Pulmonary artery endothelial cell (primary cell): ENCODE data around the gene KCNG3. TPM values are rescaled to one million over a fixed set of nuclear protein-coding genes. Genes with fewer than 3 reads are reported as not detected.

Experiments
- DNase-seq: peaks from one replicate; pipeline ENCODE4 v3.0.0-alpha.2; 2011; ENCODE audit warnings: low read depth, low spot score
- total RNA-seq: library from RNA; depleted of rRNA; stranded (reverse); fragments of >200 nt; gene quantifications from 2 replicates; pipeline ENCODE4 v1.2.3, GENCODE V29; 2014

KCNG3 gene, protein sequence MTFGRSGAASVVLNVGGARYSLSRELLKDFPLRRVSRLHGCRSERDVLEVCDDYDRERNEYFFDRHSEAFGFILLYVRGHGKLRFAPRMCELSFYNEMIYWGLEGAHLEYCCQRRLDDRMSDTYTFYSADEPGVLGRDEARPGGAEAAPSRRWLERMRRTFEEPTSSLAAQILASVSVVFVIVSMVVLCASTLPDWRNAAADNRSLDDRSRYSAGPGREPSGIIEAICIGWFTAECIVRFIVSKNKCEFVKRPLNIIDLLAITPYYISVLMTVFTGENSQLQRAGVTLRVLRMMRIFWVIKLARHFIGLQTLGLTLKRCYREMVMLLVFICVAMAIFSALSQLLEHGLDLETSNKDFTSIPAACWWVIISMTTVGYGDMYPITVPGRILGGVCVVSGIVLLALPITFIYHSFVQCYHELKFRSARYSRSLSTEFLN
- total RNA-seq: 0.07 TPM in 1 of 2 replicates, not detected in the other

GRCh38 chr2:42493468-42494354, at the start of gene KCNG3:
Gene KCNG3, minus strand, starts transcription at chr2:42493982. Its CDS starts 481 bp downstream, at chr2:42493501.
- DNase-seq: no peak

DNA sequence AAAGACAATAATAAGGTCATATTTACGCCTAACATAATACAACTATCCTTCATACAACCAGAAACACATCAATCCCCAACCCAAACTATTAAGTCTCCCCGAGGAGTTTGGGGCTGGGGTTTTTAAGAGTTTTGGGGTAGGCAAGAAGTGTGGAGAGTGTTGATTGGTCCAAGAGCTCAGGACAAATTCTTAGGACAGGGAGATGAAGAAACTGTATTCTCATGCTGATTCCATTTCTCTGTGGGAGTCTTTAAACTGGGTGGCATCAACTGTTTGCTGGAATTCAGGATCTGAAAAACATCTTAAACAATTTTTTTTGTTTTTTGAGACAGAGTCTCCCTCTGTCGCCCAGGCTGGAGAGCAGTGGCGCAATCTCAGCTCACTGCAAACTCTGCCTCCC, 49.1 kb upstream of the KCNG3 start:
- DNase-seq: no peak

- DNase-seq: no peak
Measured at GRCh38 chr2:42537493-42537892, 43.7 kb upstream of the KCNG3 start.

DNA sequence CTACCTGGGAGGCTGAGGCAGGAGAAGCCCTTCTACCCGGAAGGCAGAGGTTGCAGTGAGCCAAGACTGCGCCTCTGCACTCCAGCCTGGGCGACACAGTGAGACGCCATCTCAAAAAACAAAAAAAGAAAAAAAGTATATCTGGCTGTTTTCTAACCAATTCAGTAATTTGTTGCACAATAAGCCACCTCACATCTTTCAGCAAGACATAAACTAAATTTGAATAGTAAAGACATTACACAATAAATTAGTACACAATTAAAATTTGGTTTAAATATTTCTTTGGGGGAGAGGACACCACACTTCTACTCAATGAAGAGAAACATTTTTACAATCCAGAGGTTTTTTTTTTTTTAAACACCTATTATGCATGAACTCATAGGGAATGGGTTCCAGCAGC, 38.6 kb upstream of the KCNG3 start:
- no peak for DNase-seq

- DNase-seq: no peak
Measured at GRCh38 chr2:42523341-42523740, 29.6 kb upstream of the KCNG3 start.

DNA sequence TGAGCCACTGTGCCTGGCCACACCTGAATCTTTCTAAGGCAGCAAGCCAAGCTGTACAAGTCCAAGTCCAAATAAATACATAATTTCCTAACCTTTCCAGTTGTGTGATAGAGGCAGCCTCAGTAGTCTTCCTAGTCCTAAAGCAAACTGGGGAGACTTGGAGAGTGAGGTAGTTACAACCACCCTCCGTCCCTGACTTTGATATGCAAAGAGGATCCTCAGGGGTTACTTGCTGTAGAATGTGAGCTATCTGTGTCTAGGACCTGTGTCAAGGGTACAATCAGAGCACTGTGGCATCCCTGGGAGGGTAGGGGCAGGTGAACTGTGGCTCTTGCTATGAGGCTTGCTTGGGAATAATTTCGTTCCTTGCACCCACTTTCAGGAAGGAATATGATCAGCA, 28.3 kb upstream of the KCNG3 start:
- no peak for DNase-seq

DNA sequence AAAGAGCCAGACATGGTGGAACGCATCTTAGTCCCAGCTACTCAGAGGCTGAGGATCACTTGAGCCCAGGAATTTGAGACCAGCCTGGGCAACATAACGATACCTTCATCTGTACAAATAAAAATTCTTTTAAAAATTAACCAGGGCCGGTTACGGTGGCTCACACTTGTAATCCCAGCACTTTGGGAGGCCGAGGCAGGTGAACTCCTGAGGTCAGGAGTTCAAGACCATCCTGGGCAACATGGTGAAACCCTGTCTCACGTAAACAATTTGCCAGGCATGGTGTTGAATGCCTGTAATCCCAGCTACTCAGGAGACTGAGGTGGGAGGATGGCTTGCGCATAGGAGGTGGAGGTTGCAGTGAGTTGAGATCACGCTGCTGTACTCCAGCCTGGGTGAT, 25.8 kb upstream of the KCNG3 start:
- DNase-seq: no peak

DNA sequence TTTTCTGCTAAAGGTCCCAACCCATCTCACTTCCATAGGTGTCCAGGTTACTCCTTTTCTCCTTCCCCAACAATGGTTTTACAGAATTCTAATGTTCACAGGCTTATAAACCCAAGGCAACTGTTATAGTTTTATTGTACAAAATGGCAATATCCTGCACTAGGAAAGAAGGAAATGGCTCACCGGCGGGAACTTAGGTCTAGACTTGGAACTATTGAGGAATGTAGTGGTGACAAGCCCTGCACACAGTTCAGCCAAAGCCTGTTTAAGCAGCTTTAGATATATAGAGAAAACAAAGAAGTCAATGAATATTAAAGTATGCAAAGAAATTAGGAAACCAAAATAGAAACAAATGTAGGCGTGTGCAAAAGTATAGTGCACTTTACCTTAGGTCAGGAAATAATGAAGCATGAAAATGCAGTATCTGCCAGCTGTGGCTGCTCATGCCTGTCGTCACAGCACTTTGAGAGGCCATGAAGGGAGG, 22.7 kb upstream of the KCNG3 start:
- no peak for DNase-seq

- no peak for DNase-seq
Measured at GRCh38 chr2:42513252-42513918, 19.6 kb upstream of the KCNG3 start.

DNA sequence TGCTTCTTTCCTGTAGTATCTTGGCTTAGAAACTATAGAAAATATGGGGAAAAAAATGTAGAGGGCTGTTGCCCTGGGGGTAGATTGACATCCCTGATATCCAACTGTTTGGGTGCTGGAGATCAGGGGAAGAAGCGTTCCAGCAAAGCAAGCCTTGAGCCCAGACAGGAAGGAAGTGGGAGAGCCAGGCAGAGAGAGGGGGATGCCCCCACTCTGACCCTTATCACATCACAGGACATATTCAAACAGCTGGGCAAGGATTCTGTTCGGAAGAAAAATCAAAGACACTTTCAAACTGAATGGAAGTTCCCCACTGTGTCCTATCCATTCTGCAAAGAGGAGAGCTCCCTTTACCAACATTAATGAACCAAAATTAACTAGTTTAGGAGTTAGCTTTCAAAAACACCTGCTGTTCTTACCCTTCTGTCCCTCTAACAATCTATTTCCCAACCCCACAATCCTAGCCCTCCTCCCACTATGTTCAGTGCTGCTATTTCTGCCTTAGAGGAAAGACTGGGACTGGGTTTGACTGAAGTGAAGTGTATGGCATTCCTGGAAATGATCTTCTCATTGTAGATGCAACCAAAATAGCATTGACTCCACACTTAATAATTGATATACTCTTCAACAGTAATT, 16.9 kb upstream of the KCNG3 start:
- no peak for DNase-seq

- DNase-seq: no peak
Measured at GRCh38 chr2:42510191-42510590, 16.4 kb upstream of the KCNG3 start.

DNA sequence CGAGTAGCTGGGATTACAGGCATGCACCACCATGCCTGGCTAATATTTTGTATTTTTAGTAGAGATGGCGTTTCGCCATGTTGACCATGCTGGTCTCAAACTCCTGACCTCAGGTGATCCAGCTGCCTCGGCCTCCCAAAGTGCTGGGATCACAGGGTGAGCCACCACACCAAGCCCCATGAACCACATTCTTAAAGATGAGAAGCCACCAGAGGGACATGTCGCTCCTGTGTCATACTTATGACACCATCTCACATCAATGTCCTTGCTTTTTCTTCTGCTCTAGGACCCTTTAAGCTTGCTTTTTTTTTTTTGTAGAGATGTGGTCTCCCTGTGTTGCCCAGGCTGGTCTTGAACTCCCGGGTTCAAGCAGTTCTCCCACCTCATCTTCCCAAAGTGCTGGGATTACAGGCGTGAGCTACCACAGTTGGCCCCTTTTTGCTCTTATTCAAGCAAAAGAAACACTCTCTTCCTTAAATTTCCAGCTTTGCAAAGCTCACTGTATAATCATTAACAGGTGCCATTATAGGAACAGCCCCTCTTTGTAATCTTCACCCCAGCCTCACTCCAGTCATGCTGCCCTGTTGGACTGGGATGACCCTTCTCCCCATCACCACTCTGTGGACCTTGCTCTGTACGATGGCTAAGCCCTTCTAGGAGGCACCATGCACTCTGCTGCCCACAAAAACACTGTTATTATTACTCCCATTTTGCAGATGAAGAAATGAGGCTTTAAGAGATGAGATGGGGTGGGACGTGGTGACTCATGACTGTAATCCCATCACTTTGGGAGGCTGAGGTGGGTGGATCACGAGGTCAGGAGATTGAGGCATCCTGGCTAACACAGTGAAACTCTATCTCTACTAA, 10.8 kb upstream of the KCNG3 start:
- DNase-seq: no peak

GRCh38 chr2:42503291-42503690, 9.5 kb upstream of the KCNG3 start:
- DNase-seq: no peak

DNA sequence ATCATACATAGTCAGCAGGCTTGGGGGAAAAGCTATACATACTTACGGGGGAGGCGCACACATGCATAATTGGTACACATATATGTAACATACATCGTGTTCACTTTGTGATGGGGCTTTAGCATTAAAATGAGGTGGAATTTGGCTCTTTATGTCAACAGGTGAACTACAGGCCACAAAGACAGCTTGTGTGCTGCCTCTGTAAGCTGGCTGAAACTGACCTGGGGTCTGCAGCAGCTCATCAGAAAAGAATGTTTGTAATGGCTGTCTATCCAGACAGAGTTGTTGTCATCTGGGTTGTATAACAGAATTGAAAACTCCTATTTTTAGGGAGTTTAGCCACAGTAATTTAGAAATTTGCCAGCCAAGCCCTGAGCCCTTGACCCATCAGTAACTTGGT, 4.7 kb upstream of the KCNG3 start:
- no peak for DNase-seq

DNA sequence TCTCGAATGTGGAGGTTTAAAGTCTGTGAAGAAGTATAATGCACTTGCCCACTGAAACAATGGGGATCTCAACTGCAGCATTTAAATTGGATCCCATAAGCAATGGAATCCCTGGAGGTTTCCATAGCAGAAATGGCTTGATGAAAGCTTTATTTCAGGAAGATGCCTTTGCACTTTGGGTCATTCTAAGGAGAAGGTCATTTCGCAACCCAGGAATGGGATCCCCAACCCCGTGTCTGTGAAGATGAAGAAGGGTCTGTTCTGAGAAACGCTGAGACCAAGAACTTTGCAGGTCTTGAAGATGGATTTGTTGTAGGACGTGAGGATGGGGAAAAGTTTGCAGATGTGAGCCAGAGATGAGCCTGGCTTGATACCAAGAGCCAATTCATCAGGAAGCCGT, 1.8 kb upstream of the KCNG3 start:
- no peak for DNase-seq

DNA sequence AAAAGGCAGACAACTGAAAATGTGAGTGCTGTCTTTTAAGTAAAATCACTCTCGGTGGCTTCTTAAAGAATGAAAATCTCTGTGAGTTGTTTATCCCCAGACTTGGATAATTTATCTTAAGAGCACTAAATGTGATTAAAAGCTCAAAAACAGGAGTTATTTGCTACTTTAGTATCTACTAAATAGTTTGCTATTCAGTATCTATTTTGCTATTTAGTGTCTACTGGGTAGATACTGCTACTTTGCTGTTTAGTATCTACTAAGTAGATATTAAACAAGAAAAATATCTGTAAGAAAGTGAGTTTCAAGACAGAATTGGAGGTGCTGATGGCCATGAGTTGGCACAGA, 1.4 kb upstream of the KCNG3 start:
- DNase-seq: no peak

DNA sequence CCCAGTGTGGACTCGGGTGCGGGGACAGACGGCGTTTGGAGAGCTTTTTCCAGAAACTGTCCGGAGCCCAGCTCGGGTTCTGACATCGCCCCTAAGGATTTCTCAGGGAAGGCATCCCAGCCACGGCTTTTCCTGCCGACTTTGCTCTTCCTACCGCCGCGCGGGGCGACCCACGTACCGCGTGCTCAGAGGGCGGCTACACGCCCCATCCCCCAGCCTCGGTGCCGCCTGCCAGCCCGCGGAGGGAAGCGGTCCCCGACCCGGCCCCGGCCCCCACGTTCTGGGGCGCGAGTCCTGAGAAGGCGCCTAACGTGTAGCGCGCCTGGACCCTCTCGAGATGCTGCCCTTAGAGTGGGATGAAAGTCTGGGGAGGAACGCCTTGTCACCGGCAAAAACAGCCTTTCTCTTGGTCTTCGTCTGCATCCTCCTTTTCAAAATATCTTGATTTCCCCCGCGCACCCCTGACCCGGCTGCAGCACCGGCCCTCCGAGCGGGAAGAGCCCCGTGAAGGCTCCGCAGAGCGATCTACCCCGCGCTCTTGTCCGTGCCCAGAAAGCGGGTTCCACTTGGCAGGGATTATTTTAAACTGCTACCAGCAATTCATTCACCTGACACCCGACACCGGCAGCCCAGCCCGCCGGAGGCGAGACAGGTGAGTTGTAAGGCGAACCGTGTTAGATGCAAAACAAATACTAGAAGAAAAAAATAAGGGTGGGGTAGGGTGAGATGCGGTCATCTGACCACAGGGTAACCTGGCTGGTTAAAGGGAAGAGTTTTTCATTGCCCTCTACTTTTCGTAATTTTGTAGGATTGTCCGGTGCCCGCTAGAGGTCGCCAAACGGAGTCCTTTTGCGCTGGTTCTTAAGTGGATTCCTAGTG, 812 bp upstream of the KCNG3 start:
- peak; percentile 41 for DNase-seq

GRCh38 chr2:42492691-42493467, 903 bp downstream of the KCNG3 start:
- DNase-seq: no peak

DNA sequence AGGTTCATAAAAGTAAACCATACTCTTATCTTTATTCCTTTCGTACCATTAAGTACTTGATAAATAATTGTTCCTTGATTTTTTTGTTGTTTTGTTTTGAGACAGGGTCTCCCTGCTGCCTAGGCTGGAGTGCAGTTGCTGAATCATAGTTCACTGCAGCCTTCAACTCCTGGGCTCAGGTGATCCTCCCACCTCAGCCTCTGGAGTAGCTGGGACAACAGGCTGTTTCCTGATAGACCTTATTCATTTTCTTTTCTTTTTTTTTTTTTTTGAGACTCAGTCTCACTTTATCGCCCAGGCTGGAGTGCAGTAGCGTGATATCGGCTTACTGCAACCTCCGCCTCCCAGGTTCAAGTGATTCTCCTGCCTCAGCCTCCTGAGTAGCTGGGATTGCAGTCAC, 5.5 kb downstream of the KCNG3 start:
- no peak for DNase-seq
